Measurements from ENCODE around the gene ATP12A.

- TF ChIP-seq CTCF (IDR thresholded peaks at IDR 0.05; ENCODE audit: insufficient read depth, low read length, poor library complexity, severe bottlenecking) = no peak
- TF ChIP-seq EZH2phosphoT487 (conservative IDR thresholded peaks at IDR 0.05; ENCODE audit: low read length) = no peak
Measured at GRCh38 chr13:24716446-24716845, 36.2 kb downstream of the ATP12A start.
